Stomach (tissue), 4 donors: ENCODE results near the gene FBXL7.

ENCODE experiments used
- CTCF ChIP-seq, 7 experiments: fragments of 450-650 bp in 4 of 7; fragments of 200-600 bp in 3 of 7; sonication (generic) in 3 of 7; IDR thresholded peaks; one replicate each; pipeline ENCODE4 v1.5.1; 2016 to 2019; ENCODE audit warnings: antibody characterized with exemption in 7 of 7, control low read depth in 2 of 7, mild to moderate bottlenecking in 1 of 7
- EP300 ChIP-seq: sonication (generic); formaldehyde crosslinking; IDR thresholded peaks from one replicate; pipeline ENCODE4 v1.6.1; 2017; ENCODE audit warnings: antibody characterized with exemption
- POLR2A ChIP-seq, 4 donors: fragments of 450-650 bp; IDR thresholded peaks; one replicate each; pipeline ENCODE4 v1.6.1; 2016; ENCODE audit warnings: antibody characterized with exemption in 4 of 4, control low read depth in 2 of 4, mild to moderate bottlenecking in 1 of 4, moderate library complexity in 1 of 4
- POLR2AphosphoS5 ChIP-seq, 3 donors: sonication (generic); formaldehyde crosslinking; IDR thresholded peaks; one replicate each; pipeline ENCODE4 v1.6.1; 2016; ENCODE audit warnings: antibody characterized with exemption in 3 of 3

- TF ChIP-seq CTCF (IDR thresholded peaks at IDR 0.05) = no peak
- TF ChIP-seq POLR2A (IDR thresholded peaks at IDR 0.05) = no peak
- TF ChIP-seq POLR2AphosphoS5 (IDR thresholded peaks at IDR 0.05) = no peak
- no peak for TF ChIP-seq EP300
Observed at GRCh38 chr5:15674716-15675115, 174.7 kb downstream of the FBXL7 start.
